ENCODE data around the gene GOLGA8N.

DNA sequence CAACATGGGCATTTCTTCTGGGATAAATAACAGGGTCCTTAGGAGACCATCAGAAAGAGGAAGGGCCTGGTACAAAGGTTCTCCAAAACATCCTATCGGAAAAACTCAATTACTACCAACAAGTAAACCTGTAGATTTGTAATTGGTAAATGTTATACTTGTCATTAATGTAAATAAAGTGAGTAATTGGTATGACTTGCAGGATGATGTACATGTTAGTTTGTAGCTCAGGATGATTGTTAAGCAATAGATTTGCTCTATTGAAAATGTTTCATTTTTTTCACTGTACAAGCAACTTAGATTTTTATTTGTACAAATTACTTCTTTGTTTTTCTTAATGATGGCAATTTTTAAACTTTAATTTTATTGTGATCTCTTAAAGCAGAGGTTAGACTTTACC, 44.4 kb downstream of the GOLGA8N start:
- no peak for TF ChIP-seq POLR2A (IDR thresholded peaks at IDR 0.05)
- TF ChIP-seq, protein P1, sequence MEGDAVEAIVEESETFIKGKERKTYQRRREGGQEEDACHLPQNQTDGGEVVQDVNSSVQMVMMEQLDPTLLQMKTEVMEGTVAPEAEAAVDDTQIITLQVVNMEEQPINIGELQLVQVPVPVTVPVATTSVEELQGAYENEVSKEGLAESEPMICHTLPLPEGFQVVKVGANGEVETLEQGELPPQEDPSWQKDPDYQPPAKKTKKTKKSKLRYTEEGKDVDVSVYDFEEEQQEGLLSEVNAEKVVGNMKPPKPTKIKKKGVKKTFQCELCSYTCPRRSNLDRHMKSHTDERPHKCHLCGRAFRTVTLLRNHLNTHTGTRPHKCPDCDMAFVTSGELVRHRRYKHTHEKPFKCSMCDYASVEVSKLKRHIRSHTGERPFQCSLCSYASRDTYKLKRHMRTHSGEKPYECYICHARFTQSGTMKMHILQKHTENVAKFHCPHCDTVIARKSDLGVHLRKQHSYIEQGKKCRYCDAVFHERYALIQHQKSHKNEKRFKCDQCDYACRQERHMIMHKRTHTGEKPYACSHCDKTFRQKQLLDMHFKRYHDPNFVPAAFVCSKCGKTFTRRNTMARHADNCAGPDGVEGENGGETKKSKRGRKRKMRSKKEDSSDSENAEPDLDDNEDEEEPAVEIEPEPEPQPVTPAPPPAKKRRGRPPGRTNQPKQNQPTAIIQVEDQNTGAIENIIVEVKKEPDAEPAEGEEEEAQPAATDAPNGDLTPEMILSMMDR (IDR thresholded peaks at IDR 0.05) = no peak
